ENCODE measurements around the gene MED14.

Gene MED14

DNA sequence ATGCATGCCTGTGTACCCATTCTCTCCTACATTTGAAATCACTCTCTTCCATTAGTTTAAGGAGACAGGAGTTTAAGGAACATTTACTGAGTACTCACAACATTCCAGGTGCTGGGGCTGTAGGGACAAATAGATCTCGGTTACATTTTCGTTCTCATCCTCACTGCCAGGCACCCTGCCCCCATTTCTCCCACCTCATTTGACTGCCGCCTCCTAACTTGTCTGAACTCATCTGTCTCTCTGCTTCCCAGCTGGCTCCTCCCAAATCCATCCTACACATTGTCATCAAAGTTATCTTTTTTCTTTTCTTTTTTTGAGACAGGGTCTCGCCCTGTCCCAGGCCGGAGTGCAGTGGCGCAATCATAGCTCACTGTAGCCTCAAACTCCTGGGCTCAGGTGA, 131.9 kb downstream of the MED14 start:
- no peak for DNase-seq (ENCODE audit: low read depth)

All from stimulated activated CD8-positive, alpha-beta memory T cell treated with anti-CD3 and anti-CD28 coated beads, Interleukin-15, amount 100 ng/mL, for 24 hours (primary cell).